Left ventricle myocardium inferior (tissue), 1 donor: ENCODE data around the gene GNAI1. TPM values are rescaled to one million over a fixed set of nuclear protein-coding genes. Genes with fewer than 3 reads are reported as not detected.

Source experiments
- DNase-seq: peaks from one replicate; pipeline ENCODE4 v3.0.0-alpha.2; 2020
- H3K27ac ChIP-seq: fragments of 200-600 bp; replicated peaks from 2 replicates; pipeline ENCODE4 v1.8.0; 2021
- H3K27me3 ChIP-seq: fragments of 200-600 bp; 2 replicates; pipeline ENCODE4 v1.8.0; 2021; ENCODE audit warnings: low read depth
- H3K36me3 ChIP-seq: fragments of 200-600 bp; 2 replicates; pipeline ENCODE4 v1.8.0; 2021
- H3K4me1 ChIP-seq: fragments of 200-600 bp; 2 replicates; pipeline ENCODE4 v1.8.0; 2021
- H3K4me3 ChIP-seq: fragments of 200-600 bp; 2 replicates; pipeline ENCODE4 v1.8.0; 2021; ENCODE audit warnings: mild to moderate bottlenecking, moderate library complexity
- H3K9me3 ChIP-seq: fragments of 200-600 bp; replicated peaks from 2 replicates; pipeline ENCODE4 v1.8.0; 2021
- intact Hi-C: fragments of 100-400 bp; cut with micrococcal nuclease; formaldehyde crosslinking; loops from one replicate; pipeline ENCODE4 v1.11.0; 2022
- total RNA-seq: library from RNA; stranded (reverse); fragmentation: NEBNext Ultra II Directional; extraction: Animal tissue kit (Norgen Biotek cat#: 25700); gene quantifications from one replicate; pipeline ENCODE4 v1.2.1, GENCODE V29; 2021
- TF ChIP-seq, protein P1 (sequence below): fragments of 200-600 bp; IDR thresholded peaks from 2 replicates; pipeline ENCODE4 v1.8.0; 2021; ENCODE audit warnings: antibody characterized with exemption, mild to moderate bottlenecking, borderline replicate concordance
- donor health status: DM: no; HTN: yes; CAD: no; lungs with severe emphysema.

Gene GNAI1
- total RNA-seq, 1 donor from 2014 or later = 14.5 TPM

DNA sequence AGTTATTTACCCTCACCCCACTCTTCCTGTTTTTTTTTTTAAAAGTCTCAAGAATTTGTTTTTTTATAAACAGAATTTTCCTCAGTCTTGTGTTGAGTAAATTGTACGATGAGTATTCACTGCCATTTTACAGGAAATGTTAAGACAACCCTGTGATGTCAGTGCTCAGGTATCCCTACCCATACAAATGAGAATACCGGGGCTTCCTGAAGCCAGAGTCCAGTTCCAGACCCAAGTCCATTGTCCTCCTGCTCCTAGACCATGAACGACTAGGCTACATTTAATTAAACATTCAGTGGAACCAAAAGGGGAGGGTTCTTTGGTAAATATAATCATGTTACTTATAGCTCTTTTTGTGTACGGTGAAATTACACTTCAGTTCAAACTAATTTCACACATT is 79.2 kb downstream of the GNAI1 start:
- Histone ChIP-seq H3K27ac (no peak overlapping the region), H3K9me3 (no peaks in the 10 kb centered on the region), H3K27me3 (no peaks in the 10 kb centered on the region), H3K4me3 (no peak overlapping the region), H3K4me1 (no peaks in the 10 kb centered on the region), H3K36me3 (peaks cover 44% of the 10 kb centered on the region)
- TF ChIP-seq, protein P1, sequence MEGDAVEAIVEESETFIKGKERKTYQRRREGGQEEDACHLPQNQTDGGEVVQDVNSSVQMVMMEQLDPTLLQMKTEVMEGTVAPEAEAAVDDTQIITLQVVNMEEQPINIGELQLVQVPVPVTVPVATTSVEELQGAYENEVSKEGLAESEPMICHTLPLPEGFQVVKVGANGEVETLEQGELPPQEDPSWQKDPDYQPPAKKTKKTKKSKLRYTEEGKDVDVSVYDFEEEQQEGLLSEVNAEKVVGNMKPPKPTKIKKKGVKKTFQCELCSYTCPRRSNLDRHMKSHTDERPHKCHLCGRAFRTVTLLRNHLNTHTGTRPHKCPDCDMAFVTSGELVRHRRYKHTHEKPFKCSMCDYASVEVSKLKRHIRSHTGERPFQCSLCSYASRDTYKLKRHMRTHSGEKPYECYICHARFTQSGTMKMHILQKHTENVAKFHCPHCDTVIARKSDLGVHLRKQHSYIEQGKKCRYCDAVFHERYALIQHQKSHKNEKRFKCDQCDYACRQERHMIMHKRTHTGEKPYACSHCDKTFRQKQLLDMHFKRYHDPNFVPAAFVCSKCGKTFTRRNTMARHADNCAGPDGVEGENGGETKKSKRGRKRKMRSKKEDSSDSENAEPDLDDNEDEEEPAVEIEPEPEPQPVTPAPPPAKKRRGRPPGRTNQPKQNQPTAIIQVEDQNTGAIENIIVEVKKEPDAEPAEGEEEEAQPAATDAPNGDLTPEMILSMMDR = no peak
- DNase-seq = no peak
- intact Hi-C loops = no loop called here

DNA sequence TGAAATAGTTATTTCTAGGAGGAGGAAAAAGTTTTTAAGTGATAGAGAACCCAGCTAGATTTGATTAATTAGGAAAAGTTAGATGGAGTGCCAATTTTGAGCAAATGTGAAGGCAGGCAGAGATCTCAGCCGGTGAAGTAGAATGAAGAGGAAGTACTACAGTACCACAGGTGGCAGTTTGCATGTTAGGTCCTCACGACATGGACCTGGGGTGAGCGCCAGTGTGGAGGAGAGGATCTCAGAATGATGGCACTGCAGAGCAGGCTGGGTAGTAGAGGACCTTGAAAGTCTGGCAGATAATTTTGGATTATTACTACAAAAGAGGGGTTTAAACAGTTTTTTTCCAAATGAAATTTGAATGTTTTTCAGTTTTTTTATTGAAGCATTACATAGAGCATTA is 81.1 kb downstream of the GNAI1 start:
- Histone ChIP-seq H3K27me3 (no peaks in the 10 kb centered on the region), H3K4me3 (no peak overlapping the region), H3K27ac (no peak overlapping the region), H3K9me3 (no peaks in the 10 kb centered on the region), H3K4me1 (no peaks in the 10 kb centered on the region), H3K36me3 (peaks cover 44% of the 10 kb centered on the region)
- DNase-seq = no peak
- intact Hi-C loops = no loop called here
- TF ChIP-seq, protein P1 = no peak

DNA sequence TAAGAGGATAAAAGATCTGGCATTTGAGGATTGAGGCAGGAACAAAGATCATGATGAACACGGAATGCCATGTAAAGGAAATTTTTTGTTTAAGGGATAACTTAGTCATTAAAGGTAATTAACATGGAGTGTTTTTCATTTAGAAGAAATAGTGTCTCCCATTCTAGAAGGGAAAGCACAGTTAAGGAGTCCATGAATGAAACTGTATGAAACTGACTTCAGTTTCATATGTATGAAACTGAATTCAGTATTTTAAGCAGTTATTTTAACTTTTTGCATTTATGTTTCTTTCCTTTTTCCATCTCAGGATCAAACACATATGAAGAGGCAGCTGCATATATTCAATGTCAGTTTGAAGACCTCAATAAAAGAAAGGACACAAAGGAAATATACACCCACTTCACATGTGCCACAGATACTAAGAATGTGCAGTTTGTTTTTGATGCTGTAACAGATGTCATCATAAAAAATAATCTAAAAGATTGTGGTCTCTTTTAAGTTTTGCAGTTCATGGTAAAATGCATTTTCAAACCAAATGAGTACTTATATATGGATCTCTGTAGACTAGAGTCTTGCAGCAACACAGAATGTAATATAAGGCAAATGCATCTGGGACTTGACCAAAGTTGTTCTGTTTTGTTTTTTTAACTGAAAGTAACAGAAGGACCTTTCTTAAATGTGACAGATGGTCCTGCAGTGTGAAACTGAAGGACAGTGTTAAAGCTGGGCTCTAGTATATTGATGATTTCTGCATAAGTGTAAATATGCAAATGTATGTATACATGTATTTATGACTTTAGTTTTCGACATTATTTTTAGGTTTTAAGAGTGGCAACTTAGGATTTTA is 82.6 kb downstream of the GNAI1 start:
- intact Hi-C loops = no loop called here
- no peaks in the 10 kb centered on the region for H3K4me1 ChIP-seq
- TF ChIP-seq, protein P1 = no peak
- H3K27ac ChIP-seq = no peak overlapping the region
- no peak for DNase-seq
- no peaks in the 10 kb centered on the region for H3K27me3 ChIP-seq
- peaks cover 29% of the 10 kb centered on the region for H3K36me3 ChIP-seq
- H3K4me3 ChIP-seq = no peak overlapping the region
- H3K9me3 ChIP-seq = no peaks in the 10 kb centered on the region

DNA sequence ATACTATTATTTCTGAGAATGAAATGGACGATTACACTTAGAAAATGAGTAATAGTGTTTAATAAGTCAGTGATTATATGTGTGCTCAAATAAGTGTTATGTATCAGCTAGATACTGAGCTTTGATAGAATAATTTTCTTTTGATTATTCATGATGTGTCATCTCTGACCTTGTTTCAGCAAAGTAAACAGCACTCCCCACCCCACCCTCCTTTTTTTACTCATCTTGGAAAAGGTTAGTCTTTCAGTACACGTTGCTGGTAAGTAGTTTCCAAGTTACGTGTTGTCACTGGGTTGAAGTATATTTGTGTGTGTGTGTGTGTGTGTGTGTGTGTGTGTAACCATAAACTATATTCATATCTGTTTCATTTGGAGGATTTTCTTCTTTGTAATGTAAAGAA is 84.1 kb downstream of the GNAI1 start:
- TF ChIP-seq, protein P1 = no peak
- Histone ChIP-seq H3K27me3 (no peaks in the 10 kb centered on the region), H3K36me3 (peaks cover 15% of the 10 kb centered on the region), H3K4me3 (no peak overlapping the region), H3K27ac (no peak overlapping the region), H3K9me3 (no peaks in the 10 kb centered on the region), H3K4me1 (no peaks in the 10 kb centered on the region)
- intact Hi-C loops = no loop called here
- no peak for DNase-seq

DNA sequence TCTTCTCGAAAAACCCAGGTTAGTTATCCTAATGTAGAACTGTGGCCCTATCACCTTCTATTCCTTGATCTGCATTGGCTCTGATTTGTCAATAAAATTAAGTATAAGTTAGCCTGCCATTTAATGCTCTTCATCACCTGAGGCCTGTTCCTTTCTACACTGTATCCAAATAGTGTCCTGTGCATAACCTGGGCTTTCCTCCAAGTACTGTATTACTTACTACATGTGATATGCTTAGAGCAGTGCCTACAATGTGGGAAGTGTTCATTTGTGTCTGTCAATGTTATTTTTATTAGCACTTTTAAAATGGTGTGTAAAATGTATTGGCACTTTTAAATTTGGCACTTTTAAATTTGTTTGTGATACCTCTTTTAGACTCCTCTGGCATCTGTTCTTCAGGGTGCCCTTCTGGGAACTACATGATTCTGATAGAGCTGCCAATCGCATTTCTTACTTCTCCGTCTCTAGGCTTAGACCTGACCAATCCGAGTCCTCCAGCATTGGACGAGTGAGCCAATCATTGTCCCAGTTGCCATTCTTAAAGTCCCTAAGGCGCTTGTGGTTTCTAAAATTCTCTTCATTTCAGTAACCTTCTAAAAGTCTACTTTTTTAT is 85.5 kb downstream of the GNAI1 start:
- no peak overlapping the region for H3K4me3 ChIP-seq
- no peaks in the 10 kb centered on the region for H3K27me3 ChIP-seq
- no peak for DNase-seq
- TF ChIP-seq, protein P1 = no peak
- H3K36me3 ChIP-seq = peaks cover 11% of the 10 kb centered on the region
- intact Hi-C loops = no loop called here
- no peak overlapping the region for H3K27ac ChIP-seq
- H3K4me1 ChIP-seq = peaks cover 7% of the 10 kb centered on the region
- no peaks in the 10 kb centered on the region for H3K9me3 ChIP-seq
